PC-9 (cell line): Measurements from ENCODE around the gene CLNK.

Experiments used
- EZH2 ChIP-seq: fragments of 200-600 bp; sonication (generic); IDR thresholded peaks from 2 replicates; pipeline ENCODE4 v1.8.0; 2017; ENCODE audit warnings: antibody characterized with exemption, low read depth
- TF ChIP-seq, protein P1 (sequence below): fragments of 200-600 bp; sonication (generic); conservative IDR thresholded peaks from 2 replicates; pipeline ENCODE4 v1.6.1; 2017; ENCODE audit warnings: mixed run types, antibody characterized with exemption, mild to moderate bottlenecking, moderate library complexity

DNA sequence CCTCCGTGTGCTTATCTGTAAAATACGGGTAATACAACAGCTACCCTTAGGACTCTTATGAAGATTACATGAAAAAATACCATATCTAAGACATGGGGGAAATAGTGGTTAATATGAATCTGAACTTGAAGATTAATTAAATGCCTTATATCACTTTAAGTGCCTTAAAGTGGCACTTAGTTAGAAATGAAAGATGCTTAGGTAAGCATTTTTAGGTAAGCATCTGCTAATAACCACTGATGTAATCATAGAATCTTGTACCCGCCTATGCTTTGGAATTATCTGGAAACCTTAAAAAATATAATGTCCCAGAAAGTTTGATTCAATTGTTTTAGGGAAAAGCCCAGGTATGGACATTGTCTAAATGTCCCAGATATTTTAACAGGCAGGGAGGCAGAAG is 12.2 kb downstream of the CLNK start:
- TF ChIP-seq, protein P1, sequence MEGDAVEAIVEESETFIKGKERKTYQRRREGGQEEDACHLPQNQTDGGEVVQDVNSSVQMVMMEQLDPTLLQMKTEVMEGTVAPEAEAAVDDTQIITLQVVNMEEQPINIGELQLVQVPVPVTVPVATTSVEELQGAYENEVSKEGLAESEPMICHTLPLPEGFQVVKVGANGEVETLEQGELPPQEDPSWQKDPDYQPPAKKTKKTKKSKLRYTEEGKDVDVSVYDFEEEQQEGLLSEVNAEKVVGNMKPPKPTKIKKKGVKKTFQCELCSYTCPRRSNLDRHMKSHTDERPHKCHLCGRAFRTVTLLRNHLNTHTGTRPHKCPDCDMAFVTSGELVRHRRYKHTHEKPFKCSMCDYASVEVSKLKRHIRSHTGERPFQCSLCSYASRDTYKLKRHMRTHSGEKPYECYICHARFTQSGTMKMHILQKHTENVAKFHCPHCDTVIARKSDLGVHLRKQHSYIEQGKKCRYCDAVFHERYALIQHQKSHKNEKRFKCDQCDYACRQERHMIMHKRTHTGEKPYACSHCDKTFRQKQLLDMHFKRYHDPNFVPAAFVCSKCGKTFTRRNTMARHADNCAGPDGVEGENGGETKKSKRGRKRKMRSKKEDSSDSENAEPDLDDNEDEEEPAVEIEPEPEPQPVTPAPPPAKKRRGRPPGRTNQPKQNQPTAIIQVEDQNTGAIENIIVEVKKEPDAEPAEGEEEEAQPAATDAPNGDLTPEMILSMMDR: no peak
- no peak for TF ChIP-seq EZH2
